GM12892 (cell line): Measurements from ENCODE around the gene IFNGR1.

Source experiments
- POLR2A ChIP-seq: IDR thresholded peaks from 2 replicates; pipeline ENCODE4 v1.6.1; 2011; ENCODE audit warnings: low read depth, low read length, control low read depth
- POLR2AphosphoS5 ChIP-seq: IDR thresholded peaks from 2 replicates; pipeline ENCODE4 v1.6.1; 2011; ENCODE audit warnings: low read depth, low read length, control low read depth
- TAF1 ChIP-seq: IDR thresholded peaks from 2 replicates; pipeline ENCODE4 v1.6.1; 2011; ENCODE audit warnings: low read depth, mild to moderate bottlenecking, control low read depth, low read length, borderline replicate concordance

DNA sequence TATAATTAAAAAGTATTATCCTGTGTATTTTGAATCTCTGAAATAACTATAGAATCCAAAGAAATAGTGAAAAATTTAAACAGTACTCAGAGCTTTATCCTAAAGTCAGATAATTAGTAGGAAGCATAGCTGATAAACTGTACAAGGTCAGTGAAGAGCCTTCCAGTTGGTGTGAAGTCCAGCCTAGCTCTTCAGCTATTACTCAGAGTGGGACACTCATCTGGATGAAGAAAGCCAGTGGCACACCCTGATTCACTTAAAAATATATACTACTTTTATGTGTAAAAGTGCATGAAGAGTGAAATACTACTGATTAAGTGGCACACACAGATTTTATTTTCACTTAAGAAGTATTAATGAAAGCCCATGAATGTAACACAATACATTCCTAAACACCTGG, 3.1 kb downstream of the IFNGR1 start:
- TF ChIP-seq POLR2A (no peak), POLR2AphosphoS5 (no peak), TAF1 (no peak)
